GM12878 (cell line): ENCODE results near the gene FKBP7.

Experiments
- ASH2L ChIP-seq: fragments of 300-600, 200-600 bp; sonication (generic); IDR thresholded peaks from 2 replicates; pipeline ENCODE4 v1.6.1; 2017; ENCODE audit warnings: low read depth, mild to moderate bottlenecking, borderline replicate concordance
- EZH2 ChIP-seq: IDR thresholded peaks from 2 replicates; pipeline ENCODE4 v1.6.1; 2012; ENCODE audit warnings: low read depth, mild to moderate bottlenecking, control low read depth, inconsistent platforms, low read length, borderline replicate concordance; ENCODE audit not compliant: control insufficient read depth
- POLR2A ChIP-seq: IDR thresholded peaks from 2 replicates; pipeline ENCODE4 v1.6.1; 2011; ENCODE audit warnings: low read depth, mild to moderate bottlenecking, low read length
- RAD21 ChIP-seq: IDR thresholded peaks from 2 replicates; pipeline ENCODE4 v1.6.1; 2011; ENCODE audit warnings: mild to moderate bottlenecking, low read depth, low read length, moderate library complexity; ENCODE audit not compliant: insufficient read depth
- RCOR1 ChIP-seq: conservative IDR thresholded peaks from 2 replicates; pipeline ENCODE4 v1.6.1; 2012; ENCODE audit warnings: low read depth, low read length, improper control_type of control experiment
- SP1 ChIP-seq: IDR thresholded peaks from one replicate; pipeline ENCODE4 v1.6.1; 2011; ENCODE audit warnings: low read depth, low read length
- TCF7 ChIP-seq: IDR thresholded peaks from 2 replicates; pipeline ENCODE4 v1.6.1; 2014; ENCODE audit warnings: antibody characterized with exemption, borderline replicate concordance
- ZNF274 ChIP-seq: IDR thresholded peaks from one replicate; pipeline ENCODE4 v1.8.0; 2011; ENCODE audit not compliant: insufficient read length, insufficient read depth
- TF ChIP-seq, protein P1 (sequence below), 3 experiments: IDR thresholded peaks in 2 of 3; conservative IDR thresholded peaks in 1 of 3; 2 replicates each; pipeline ENCODE4 v1.5.1; 2011; ENCODE audit warnings: low read depth in 3 of 3, low read length in 3 of 3, mild to moderate bottlenecking in 3 of 3, control low read depth in 2 of 3, moderate library complexity in 2 of 3, inconsistent platforms in 1 of 3, mixed read lengths in 1 of 3; ENCODE audit not compliant: control insufficient read depth in 2 of 3, insufficient read depth in 1 of 3; ENCODE audit errors: extremely low read depth in 1 of 3
- TF ChIP-seq, protein P2 (sequence below): IDR thresholded peaks from 2 replicates; pipeline ENCODE4 v1.6.1; 2011; ENCODE audit warnings: mild to moderate bottlenecking, low read depth, low read length, moderate library complexity; ENCODE audit not compliant: insufficient replicate concordance
- TF ChIP-seq, protein P3 (sequence below): IDR thresholded peaks from 2 replicates; pipeline ENCODE4 v1.6.1; 2012; ENCODE audit warnings: low read depth, low read length, improper control_type of control experiment
- TF ChIP-seq, protein P4 (sequence below): IDR thresholded peaks from 2 replicates; pipeline ENCODE4 v1.6.1; 2012; ENCODE audit warnings: low read depth, low read length, improper control_type of control experiment

GRCh38 chr2:178473931-178474330 lies 4.5 kb downstream of the FKBP7 start:
- TF ChIP-seq EZH2 (no peak), ZNF274 (no peak), RCOR1 (no peak), RAD21 (no peak), POLR2A (no peak), SP1 (no peak), ASH2L (no peak), TCF7 (no peak)
- TF ChIP-seq, protein P1, sequence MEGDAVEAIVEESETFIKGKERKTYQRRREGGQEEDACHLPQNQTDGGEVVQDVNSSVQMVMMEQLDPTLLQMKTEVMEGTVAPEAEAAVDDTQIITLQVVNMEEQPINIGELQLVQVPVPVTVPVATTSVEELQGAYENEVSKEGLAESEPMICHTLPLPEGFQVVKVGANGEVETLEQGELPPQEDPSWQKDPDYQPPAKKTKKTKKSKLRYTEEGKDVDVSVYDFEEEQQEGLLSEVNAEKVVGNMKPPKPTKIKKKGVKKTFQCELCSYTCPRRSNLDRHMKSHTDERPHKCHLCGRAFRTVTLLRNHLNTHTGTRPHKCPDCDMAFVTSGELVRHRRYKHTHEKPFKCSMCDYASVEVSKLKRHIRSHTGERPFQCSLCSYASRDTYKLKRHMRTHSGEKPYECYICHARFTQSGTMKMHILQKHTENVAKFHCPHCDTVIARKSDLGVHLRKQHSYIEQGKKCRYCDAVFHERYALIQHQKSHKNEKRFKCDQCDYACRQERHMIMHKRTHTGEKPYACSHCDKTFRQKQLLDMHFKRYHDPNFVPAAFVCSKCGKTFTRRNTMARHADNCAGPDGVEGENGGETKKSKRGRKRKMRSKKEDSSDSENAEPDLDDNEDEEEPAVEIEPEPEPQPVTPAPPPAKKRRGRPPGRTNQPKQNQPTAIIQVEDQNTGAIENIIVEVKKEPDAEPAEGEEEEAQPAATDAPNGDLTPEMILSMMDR (IDR thresholded peaks at IDR 0.05 in 2 of 3, conservative IDR thresholded peaks at IDR 0.05 in 1 of 3; ENCODE audit: control insufficient read depth in 2 of 3, extremely low read depth in 1 of 3, insufficient read depth in 1 of 3, low read depth in 3 of 3, low read length in 3 of 3) = no peak
- TF ChIP-seq, protein P2, sequence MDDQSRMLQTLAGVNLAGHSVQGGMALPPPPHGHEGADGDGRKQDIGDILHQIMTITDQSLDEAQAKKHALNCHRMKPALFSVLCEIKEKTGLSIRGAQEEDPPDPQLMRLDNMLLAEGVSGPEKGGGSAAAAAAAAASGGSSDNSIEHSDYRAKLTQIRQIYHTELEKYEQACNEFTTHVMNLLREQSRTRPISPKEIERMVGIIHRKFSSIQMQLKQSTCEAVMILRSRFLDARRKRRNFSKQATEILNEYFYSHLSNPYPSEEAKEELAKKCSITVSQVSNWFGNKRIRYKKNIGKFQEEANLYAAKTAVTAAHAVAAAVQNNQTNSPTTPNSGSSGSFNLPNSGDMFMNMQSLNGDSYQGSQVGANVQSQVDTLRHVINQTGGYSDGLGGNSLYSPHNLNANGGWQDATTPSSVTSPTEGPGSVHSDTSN = no peak
- TF ChIP-seq, protein P3, sequence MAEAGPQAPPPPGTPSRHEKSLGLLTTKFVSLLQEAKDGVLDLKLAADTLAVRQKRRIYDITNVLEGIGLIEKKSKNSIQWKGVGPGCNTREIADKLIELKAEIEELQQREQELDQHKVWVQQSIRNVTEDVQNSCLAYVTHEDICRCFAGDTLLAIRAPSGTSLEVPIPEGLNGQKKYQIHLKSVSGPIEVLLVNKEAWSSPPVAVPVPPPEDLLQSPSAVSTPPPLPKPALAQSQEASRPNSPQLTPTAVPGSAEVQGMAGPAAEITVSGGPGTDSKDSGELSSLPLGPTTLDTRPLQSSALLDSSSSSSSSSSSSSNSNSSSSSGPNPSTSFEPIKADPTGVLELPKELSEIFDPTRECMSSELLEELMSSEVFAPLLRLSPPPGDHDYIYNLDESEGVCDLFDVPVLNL = no peak
- TF ChIP-seq, protein P4, sequence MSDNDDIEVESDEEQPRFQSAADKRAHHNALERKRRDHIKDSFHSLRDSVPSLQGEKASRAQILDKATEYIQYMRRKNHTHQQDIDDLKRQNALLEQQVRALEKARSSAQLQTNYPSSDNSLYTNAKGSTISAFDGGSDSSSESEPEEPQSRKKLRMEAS = no peak
